HG02943 (cell line): ENCODE data around the gene ANKRD50.

Source experiments
- ATAC-seq: cut with Tn5 transposase; IDR thresholded peaks from one replicate; pipeline ENCODE4 v1.9.1; 2021; ENCODE audit warnings: mild to moderate bottlenecking, low read depth, moderate library complexity; ENCODE audit not compliant: unreplicated experiment

ANKRD50 gene

DNA sequence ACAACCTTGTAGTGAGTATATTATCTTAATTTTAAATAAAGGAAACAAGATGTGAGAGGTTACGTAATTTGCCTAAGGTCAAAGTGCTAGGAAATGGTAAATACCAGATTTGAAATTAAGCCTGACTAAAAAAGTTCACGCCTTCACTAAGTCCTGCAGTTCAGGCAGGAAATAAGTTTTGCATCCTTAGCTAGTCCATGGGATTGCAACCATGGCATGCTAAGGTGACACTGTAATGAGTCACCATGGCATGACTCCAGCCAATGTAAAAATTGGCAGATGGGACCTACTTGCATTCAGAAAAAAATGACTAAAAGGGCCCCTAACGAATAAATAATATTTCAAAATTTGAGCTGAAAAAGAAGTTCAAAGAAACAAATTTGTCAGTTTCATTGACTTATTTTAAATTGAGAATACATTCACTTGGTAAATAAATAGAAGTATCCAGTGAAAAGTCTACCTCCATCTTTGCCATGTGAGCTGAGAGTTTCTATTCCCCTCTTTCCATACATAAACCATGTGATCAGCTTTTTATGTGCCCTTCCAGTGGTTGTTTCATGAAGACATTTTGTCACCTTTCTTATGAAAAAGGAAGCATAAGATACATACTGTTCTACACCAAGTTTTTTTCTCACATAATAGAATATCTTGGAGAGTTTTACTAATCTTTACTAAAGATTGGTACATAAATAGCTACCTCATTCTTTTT lies 72.4 kb downstream of the ANKRD50 start:
- no peak for ATAC-seq

DNA sequence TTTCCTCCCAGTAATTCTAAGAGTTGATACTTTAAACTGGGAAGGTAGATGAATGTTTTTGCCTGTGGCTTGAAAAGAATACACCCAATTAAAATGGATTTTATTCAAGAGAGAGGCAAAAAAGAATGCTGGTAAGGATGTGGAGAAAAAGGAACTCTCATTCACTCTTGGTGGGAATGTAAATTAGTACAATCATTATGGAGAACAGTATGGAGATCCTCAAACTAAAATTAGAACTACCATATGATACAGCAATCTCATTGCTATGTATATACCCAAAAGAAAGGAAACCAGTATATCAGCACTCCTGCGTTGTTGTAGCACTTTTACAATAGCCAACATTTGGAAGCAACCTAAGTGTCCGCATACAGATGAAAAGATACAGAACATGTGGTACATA lies 75.2 kb downstream of the ANKRD50 start:
- no peak for ATAC-seq

DNA sequence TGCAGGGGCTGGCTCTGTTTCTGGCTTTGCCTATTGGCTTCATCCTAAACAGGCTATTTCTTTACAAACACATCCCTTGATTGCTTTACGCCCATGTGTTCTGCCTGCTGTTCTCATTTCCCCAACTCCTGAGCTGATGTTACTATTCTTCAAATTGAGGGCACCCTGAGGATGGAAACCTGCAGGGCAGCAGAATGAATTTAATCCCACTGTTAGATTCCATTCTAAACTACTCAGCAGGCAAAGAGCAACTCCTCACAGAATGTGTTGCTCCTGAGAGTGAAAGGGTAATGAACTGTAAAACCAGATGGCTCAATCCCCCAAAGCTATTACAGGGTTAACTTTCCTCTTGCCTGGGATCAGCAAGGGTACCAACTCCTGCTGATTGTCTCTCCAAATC lies 75.7 kb downstream of the ANKRD50 start:
- ATAC-seq = no peak

DNA sequence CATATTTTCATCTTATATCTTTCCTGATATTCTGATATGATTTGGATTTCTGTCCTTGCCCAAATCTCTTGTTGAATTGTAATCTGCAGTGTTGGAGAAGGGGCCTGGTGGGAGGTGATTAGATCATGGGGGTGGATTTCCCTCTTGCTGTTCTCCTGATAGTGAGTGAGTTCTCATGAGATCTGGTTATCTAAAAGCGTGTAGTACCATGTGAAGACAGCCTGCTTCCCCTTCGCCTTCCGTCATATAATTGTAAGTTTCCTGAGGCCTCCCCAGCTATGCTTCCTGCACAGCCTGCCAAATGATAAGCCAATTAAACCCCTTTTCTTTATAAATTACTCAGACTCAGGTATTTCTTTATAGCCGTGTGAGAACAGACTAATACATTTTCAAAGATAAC lies 77.2 kb downstream of the ANKRD50 start:
- no peak for ATAC-seq

DNA sequence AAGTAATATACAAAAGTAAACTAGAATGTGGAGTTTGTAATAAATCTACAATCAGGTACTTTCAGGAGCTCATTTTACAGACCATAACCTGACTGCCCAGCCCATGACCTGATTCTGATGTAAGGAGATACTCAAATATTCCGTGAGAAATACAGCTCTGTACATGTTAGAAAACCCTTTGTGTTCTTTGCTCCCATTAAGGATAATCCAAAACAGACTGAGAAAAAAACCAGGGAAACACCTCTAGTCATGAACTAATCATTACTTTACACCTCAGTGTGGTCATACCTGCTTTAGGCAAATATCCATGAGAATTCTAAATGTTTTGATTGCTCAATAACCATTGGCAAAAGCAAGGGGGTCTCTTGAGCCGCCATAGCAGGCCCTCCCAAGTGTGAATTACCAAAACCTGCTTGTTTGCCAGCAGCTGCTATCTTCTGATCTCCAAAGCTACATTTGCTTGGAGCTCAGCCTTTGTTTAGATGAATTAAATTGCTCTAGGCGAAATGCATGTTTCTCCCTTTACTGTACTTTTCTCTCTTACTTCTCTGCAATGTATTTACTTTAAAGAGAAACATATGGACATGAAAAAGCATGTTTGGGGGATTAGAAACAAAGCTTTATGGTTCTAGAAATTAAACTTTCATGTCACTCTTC lies 79.1 kb downstream of the ANKRD50 start:
- no peak for ATAC-seq

DNA sequence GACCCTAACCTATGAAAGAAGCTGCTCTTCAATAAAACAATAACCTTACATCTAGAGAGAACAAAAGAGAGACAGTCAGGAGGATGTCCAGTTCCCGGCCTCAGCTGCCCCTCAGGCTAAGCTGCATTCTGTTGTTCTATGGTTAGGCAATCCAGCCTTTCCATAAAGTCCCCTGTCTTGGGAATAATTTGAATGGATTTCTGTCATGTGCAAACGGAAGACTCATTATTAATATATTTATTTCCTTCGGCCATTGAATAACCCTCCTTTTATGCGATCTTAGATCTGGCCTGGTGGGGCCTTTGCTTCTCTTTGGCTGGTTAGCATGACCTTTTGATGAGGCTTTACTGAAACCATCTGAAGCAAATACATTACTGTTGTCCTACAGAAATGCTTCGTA lies 80.1 kb downstream of the ANKRD50 start:
- no peak for ATAC-seq

DNA sequence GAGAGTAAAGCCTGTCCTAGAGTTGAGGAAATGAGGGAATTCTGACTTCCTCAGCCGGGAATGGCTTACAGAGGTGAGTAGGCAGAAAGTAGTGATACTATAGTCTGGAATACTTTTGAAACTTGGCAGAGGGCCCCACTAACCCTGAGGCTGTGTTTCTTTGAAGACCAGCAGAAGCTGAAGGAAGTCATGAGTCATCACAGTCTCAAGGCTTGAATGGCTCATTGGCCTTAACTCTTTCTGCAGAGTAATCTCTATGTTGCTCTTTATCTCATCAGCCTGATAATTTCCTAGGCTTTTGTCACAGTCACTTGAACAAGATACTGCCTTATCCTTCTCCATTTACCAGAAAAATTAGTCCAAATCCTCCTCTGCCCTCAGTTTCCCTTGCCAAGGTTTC lies 80.8 kb downstream of the ANKRD50 start:
- no peak for ATAC-seq

DNA sequence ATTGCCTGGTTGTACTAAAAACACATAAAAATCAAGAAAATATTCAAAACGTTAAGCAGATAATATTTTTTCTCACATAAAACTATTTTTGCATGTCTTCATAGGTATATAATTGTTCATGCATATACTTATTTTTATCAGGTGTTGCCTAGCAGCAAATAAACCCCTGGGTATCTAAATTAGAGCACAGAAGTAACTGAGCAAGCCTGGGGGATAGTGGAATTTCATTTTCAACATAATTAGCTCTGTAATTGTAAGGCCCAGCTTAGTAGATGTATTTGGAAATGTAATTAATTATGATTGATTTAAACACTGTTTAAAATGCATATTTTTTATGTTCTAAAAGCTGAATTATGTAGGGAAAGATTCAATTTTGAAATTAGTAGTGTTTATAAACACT lies 82.9 kb downstream of the ANKRD50 start:
- ATAC-seq = no peak
